GM19438 (cell line): ENCODE results near the gene CPEB1.

Experiments
- ATAC-seq: cut with Tn5 transposase; IDR thresholded peaks from one replicate; pipeline ENCODE4 v1.9.1; 2021; ENCODE audit warnings: low read depth; ENCODE audit not compliant: unreplicated experiment

Gene CPEB1

GRCh38 chr15:82647045-82647834 lies at the start of gene CPEB1:
TSS of gene CPEB1 (minus strand) at chr15:82647363. CDS start at chr15:82628459, 18,904 bp downstream.
- ATAC-seq = no peak

- ATAC-seq = no peak
These were observed 45.0 kb upstream of the CPEB1 start for GRCh38 chr15:82692171-82692570.

- ATAC-seq = no peak
These were observed 42.0 kb upstream of the CPEB1 start for GRCh38 chr15:82689147-82689546.

- no peak for ATAC-seq
These were observed 41.5 kb upstream of the CPEB1 start for GRCh38 chr15:82688691-82689090.

GRCh38 chr15:82681371-82681770 lies 34.2 kb upstream of the CPEB1 start:
- ATAC-seq = no peak

- ATAC-seq = peak; percentile 81
These were observed 33.3 kb upstream of the CPEB1 start for GRCh38 chr15:82680200-82681102.

- no peak for ATAC-seq
These were observed 32.5 kb upstream of the CPEB1 start for GRCh38 chr15:82679626-82680199.

- ATAC-seq = no peak
These were observed 30.7 kb upstream of the CPEB1 start for GRCh38 chr15:82677720-82678323.

GRCh38 chr15:82674873-82675272 lies 27.7 kb upstream of the CPEB1 start:
- ATAC-seq = no peak

GRCh38 chr15:82670699-82671098 lies 23.5 kb upstream of the CPEB1 start:
- ATAC-seq = no peak

- ATAC-seq = no peak
These were observed 19.4 kb upstream of the CPEB1 start for GRCh38 chr15:82666606-82667005.

- ATAC-seq = no peak
These were observed 16.9 kb upstream of the CPEB1 start for GRCh38 chr15:82664021-82664420.

GRCh38 chr15:82663186-82663600 lies 16.0 kb upstream of the CPEB1 start:
- ATAC-seq = no peak

- no peak for ATAC-seq
These were observed 15.5 kb upstream of the CPEB1 start for GRCh38 chr15:82662641-82663040.

GRCh38 chr15:82660378-82660777 lies 13.2 kb upstream of the CPEB1 start:
- no peak for ATAC-seq

- no peak for ATAC-seq
These were observed 9.6 kb upstream of the CPEB1 start for GRCh38 chr15:82656641-82657266.

GRCh38 chr15:82655606-82656005 lies 8.4 kb upstream of the CPEB1 start:
- no peak for ATAC-seq

GRCh38 chr15:82653483-82654168 lies 6.5 kb upstream of the CPEB1 start:
- no peak for ATAC-seq

- no peak for ATAC-seq
These were observed 4.5 kb upstream of the CPEB1 start for GRCh38 chr15:82651708-82652107.
